Medulla oblongata (tissue), 1 donor: ENCODE measurements around the gene XPR1.

Experiments used
- DNase-seq: peaks from one replicate; pipeline ENCODE4 v3.0.0-alpha.2; 2015; ENCODE audit errors: extremely low spot score

Gene XPR1

DNA sequence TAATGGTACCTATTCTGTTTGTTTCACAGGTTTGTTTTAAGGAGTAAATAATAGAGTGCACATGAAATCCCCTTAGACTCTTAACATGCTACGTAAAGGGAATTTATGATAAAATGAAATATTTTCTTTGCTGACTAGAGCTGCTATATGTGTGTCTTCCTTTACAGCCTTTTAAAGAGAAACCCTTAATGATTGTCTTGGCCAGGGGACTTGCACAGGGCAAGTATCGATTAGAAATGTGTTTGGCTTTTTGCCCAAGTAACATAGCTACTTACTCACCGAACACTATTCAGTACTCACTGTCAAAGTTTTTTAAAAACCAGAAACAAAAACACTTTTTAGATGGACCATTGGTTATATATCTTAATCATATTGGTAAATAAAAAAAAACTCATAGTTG lies 209.6 kb downstream of the XPR1 start:
- no peak for DNase-seq

DNA sequence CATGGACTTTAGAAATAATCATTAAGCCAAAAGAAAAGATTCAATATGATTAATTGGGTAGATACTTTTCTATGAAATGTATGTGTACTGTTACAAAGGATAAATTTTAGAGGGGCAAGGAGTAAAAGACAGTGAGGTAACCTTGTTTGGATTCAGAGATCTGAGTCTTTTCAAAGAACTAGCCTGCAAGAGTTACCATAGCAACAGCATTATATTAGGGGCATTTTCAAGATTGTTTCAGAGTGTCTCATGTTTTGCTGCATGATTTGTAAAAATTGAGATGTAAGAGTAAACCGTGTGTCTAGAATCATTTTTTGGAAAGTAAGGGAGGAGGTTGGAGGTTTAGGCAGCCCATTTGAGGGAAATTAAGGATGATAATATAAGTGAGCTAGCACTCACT lies 210.2 kb downstream of the XPR1 start:
- DNase-seq, result no peak

DNA sequence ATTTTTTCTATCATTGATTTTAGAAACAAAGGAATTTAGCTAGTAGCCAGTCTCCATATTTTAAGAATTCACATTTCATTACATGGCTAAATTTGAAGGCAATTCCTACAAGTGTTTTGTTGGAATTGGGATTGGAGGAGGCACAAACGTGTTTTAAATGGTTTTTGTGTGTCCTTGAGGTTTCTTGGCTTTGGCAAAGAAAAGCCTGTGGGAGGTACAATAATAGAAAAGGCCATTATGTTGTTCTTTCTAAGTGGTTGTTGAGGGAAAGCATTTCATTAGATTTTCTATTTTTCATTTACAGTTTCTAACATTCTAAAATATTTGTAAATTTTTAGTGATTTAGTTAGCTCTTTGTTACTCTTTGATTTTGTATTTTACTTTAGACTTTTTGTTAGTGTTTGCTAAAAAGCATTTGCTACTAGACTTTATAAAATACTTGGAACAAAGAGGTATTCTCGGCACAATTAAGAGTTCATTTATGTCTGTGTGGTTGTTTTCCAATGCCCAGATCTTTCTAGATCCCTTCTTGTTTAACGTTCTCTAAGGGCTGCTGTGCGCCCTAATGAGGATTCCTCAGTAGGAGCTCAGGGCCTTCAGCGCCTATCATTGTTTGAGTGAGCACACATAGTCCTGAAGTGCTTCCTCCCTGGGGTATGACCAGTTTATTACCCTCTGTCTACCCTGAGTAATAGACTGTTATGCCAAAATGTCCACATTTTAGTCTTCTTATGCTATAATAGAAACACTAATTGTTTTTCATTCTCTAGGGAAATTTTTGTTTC lies 210.9 kb downstream of the XPR1 start:
- DNase-seq, result peak; percentile 51

DNA sequence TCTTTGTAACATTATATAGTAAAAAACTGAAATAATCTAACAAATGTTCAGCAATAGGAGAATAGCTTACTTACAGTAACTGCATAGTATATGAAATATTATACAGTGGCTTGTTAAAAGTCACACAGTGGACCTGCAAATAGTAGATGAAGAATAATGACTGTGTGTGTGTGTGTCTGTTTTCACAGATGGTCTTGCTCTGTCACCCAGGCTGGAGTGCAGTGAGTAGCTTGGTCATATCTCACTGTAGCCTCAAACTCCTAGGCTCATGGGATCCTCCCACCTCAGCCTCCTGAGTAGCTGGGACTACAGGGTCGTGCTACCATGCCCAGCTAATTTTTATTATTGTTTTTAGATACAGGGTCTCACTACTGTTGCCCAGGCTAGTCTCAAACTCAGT lies 213.5 kb downstream of the XPR1 start:
- DNase-seq, result no peak

DNA sequence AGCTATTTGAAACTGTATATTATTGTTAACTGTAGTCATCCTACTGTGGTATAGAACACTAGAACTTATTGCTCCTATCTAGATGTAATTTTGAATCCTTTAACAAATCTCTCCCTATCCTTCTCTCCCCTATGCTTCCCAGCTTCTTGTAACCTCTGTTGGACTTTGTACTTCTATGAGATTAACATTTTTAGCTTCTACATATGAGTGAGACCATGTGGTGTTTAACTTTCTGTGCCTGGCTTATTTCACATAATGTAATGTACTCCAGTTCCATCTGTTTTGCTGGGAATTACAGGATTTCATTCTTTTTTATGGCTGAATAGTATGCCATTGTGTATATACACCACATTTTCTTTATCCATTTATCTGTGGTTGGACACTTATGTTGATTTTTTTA lies 216.4 kb downstream of the XPR1 start:
- DNase-seq, result no peak

DNA sequence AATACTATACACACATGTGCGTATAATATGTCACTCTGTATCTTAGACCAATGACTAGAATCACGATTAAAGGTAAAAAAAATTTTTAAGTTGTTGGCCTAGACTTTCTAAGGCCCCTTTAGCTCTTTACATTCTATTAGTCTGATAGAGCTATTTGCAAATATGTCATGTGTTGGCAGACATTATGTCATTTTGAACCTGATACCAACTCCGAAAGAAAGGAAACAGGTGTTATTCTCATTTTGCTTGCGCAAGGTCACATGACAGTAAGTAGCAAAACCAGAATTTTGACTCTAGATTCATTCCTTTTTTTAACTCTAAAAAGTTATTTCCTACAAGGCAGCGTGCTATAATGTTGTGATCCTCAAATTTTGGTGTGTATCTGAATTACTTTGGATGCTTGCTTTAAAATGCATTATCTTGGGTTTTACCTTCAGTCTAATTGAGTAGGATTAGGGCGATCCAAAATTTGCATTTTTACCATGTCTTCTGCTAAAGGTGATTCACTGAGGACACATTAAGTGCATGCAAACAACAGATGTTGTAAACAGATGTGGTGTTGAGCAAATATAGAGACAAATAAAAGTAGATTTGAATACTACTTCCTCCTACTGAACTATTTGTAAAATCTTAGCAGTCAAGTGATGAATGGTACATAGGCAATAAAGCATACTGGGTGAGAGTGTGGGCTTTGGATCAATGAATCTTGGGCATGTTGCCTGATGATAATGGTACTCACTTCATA lies 217.4 kb downstream of the XPR1 start:
- DNase-seq, result no peak

DNA sequence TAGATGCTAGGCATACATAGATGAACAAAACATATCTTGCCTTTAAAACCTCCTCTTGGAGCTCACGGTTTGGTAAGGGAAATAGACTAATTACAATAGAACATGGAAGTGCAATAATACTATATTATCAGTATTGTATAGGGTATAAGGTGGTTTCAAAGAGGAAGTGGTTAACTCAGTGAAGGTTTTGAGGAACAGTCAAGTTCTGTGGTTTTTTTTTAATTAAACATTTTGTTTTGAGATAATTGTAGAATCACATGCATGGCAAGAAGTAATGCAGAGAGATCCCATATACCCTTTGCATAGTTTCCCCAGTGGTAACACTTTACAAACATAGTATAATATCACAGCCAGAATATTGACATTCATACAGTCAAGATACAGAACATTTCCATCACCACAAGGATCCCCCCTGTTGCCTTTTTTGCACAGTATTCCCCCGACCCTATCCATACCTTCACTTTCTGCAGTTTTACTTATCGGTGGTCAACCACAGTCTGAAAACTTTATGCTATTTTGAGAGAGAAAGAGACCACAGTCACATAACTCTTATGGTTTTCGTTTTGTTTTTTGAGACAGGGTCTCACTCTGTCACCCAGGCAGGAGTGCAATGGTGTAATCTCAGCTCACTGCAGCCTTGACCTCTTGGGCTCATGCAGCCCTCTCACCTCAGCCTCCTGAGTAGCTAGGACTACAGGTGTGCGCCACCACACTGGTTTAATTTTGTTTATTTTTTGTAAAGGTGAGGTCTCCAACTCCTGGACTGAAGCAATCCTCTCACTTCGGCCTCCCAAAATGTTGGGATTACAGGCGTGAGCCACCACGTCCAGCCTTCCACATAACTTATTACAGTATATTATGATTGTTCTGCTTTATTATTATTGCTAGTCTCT lies 220.4 kb downstream of the XPR1 start:
- no peak for DNase-seq

DNA sequence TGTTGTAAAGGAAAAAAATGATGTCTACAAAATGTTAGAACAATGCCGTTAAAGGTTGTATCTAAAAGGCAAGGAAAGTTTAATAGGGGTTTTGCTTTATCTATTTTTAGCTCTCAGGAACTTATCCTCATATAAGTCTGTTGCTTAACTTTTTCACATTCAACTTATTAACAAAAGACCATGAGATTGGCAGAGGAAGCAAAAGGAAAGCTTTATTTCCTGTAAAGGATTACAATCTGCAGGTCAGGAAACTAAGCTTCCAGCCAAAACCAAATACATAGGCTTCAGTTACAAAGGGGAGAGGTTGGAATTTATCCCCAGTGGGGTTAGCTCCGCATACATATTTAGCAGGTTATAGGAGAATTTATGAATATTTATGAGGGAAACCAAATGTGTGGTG lies 222.2 kb downstream of the XPR1 start:
- DNase-seq, result no peak

DNA sequence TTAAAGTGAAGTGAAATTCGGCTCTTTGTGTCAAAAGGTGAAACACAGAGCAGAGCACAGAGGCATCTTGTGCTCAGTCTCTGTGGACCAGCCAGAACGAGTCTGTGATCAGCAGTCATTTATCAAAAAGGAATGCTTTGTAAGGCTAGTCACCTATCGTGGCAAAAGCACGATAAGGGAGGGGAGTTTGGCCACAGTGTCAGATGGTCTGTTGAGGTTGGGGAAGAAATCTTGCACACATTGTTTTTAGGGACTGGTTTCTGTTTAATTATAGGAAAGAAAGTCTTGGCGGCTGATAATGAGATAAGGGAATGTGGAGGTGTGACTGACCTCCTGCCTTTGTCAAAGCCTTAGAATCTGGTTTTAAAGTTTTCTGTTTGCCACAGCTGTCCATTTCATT lies 222.6 kb downstream of the XPR1 start:
- no peak for DNase-seq

DNA sequence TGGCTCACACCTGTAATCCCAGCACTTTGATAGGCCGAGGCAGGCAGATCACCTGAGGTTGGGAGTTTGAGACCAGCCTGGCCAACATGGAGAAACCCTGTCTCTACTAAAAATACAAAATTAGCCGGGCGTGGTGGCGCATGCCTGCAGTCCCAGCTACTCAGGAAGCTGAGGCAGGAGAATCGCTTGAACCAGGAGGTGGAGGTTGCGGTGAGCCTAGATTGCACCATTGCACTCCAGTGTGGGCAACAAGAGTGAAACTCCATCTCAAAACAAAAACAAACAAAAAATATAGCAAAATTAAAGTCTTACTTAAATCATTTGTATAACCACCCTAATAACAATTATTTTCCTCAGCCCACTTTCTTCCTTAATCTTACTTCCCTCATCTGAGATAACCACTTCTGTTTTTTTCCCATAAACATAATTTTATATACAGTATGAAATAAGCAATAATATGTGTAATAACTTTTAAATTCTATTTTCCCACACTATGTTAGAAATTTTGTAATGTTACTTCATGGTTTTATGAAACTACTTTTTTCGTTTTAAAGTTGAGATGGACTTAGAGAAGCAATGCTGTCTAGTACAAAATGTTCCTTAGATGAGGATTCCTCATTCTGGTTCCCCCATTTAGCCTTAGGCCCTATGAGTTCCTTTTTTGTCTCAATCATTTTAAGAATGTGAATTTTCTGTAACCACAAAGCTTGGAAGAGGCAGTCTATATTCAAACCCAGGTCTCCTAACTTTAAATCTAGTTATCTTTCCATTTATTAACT lies 226.3 kb downstream of the XPR1 start:
- DNase-seq, result peak; percentile 42

DNA sequence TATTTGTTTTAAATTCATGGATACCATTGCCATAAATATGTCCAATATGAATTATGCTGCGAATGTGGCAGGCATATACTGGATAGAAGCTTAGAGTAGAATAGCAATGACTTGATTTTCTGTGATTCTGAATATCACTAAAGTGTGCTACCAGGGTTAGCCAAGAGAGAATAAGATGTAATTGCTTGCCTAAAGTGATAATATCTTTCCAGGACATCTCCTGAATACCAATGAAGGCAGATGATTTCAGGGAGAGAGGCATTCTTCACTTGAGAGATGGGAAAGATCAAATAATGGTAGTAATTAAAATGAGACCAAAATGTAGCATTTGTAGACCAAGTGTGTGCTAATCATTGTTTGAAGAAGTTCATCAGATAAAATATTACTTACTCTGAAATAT lies 227.5 kb downstream of the XPR1 start:
- DNase-seq, result no peak

DNA sequence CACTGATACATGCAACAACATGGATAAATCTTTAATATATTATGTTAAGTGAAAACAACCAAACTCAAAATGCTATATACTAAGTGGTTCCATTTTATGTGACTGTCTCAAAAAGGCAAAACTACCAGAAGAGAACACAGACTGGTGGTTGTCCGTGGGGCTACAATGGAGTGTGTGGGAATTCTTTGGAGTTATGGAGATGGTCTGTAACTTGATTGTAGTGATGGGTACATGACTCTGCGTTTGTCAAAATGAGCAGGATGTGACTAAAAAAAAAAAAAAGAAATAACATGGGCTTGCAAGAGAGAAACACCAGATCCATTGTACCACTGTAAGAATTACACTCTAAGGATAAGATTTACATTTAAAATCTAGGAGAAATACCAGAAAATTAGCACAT lies 228.7 kb downstream of the XPR1 start:
- no peak for DNase-seq

DNA sequence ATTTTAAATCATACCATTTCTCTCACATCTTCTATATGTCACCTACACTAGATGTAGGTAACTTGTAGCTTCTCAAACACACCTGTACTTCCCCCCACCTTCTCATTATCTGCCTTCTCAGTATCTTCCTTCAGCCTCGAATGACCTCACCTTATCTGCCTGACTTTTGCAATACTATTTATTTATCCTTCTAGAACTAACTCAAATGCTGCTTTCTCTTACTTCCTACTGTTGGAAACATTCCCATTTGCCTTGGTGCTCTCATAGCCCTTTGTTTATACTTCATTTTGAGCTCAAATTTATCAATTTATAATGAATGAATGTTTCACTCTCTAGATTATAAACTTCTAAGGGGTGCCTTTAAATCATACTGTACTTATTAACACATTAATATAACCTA lies 230.5 kb downstream of the XPR1 start:
- no peak for DNase-seq

DNA sequence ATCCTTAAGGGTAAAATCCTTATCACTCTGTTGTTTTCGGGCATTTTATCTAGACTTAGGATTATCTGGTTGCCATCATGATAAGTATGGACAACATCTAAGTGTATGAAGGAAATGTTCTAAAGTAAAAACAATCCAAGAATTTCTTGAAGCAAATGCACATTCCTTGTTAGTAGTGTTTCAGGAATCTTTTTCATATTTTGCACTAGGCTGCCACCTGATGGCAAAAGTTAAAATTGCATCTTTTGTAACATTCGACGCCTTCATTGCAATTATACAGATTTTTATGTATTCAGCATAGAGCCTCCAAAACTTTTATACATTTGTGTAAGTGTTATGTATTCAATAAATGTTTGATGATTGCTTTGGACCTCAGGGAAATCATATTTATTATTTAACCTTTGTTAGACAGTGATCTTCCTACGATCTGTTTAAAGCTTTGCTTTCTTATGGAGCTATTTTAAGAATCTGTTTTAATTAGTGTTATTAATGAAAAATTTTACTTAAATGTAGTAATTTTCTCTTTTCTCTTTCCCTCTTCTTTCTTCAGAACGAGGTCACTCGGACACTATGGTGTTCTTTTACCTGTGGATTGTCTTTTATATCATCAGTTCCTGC lies 231.4 kb downstream of the XPR1 start:
- peak; percentile 85 for DNase-seq

DNA sequence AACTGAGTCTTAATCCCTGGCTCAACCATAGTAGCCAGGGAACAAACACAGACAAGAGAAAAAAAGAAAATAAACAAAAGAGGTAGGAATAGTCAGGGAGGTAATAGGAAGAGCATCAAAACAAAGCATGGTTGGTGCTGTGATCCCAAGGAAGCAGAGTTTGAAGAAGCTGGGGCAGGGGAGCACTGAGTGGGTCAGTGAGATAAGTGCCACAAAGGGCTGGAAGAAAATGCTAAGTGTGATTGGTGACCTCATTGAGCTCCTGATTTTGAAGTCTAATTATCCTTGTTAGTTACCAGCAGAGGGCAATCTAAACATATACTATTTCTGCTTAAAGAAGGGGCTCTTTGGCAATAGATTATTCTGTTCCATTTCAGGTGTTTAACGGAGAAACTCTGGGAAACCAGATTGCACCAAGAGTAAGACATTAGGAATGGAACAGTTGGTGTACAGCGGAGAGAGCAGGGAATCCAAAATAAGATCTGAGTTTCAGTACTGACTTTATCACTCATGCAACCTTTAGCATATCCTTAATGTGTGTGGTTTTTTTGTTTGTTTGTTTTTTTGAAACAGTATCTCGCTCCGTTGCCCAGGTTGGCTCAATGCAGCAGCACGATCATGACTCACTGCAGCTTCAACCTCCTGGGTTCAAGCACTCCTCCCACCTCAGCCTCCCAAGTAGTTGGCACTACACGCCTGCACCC lies 250.1 kb downstream of the XPR1 start:
- peak; percentile 65 for DNase-seq

DNA sequence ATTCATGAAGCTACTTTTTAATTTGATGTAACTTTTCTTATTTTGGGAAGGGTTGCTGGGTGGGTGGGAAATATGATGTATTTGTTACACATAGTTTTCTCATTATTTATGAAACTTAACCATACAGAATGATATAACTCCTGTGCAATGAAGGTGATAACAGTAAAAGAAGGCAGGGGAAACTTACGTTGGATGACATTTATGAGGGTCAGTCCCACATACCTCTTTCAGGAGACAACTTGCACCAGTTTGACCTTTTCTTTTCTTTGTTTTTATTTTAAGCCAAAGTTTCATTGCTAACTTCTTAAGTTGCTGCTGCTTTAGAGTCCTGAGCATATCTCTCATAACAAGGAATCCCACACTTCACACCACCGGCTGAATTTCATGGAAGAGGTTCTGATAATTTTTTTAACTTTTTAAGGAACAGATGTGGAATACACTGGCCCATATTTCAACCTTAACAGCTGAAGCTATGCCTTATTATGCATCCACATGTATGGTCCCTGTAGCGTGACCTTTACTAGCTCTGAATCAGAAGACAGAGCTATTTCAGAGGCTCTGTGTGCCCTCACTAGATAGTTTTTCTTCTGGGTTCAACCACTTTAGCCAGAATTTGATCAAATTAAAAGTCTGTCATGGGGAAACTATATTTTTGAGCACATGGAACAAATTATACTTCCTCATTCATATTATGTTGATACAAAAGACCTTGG lies 252.9 kb downstream of the XPR1 start:
- DNase-seq, result no peak

DNA sequence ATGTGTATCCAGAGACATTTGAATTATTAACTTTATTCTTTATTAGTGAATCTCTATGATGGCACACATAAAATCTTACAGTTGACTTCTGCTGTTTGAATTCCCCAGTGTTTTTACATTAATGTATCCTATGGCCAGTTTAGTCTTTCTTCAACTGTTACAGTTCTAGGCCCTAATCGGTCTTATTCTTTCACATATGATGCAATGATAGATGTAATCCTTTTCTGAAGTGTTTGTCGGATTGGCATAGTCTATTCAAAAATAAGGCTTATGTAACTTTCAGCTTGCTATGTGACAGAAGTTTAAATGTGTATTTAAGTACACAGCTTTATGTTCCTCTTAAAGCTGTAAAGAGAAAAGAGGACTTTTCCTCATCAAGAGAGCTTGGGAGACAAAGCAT lies 254.5 kb downstream of the XPR1 start:
- no peak for DNase-seq

DNA sequence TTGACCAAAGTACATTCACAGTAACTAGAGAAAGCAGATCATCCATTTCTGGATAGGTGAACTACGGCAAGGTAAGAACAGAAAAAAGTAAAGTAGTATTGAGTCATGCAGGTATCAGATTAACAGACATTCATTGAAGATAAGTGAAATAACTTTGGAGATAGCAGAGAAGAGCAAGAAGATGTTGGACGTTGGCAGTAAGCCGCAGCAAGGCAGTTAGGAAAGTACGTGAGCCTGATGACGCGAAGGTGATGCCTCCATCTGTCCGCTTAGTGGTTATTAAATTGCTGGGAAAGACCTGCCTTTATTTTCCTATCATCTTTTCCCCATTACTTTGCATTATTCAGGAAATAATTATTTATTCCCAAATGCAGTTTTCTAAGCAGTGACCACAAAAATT lies 256.0 kb downstream of the XPR1 start:
- DNase-seq, result no peak

DNA sequence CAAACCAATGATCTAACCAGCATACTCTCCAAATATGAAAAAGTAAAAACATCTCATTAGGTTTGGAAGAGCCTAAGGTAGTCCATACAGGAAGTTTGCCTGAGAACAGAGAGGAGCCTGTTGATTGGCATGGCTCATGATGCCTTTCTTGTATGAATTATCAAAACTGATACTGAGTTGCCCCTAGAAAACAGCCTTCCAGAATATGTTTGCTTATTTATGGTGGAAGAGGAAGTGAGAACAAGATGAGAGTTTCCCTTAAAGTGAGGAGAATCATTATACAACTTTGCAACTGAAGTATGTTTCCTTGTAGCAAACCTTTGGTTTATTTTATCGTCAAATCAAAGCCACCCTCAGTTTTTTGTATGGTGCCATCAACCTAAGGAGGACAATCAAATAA lies 257.0 kb downstream of the XPR1 start:
- no peak for DNase-seq

DNA sequence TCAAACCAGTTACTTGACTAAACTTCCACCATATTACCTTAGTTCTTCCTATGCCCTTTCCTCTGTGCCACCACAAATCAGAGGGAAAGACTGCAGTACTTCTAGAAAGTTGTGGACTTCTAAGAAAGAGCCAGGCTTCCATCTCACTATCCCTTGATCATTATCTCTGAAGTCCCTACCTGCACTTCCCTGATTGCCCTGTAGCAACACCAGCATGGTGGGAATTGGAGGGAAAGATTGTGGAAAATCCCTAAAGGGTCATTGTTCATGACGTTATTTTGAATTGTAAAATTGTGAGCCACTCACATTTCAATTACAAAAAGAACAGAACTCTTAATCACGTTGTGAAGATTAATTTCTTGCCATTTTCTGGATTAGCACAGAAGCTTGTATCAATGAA lies 257.5 kb downstream of the XPR1 start:
- no peak for DNase-seq
